K562 (cell line): ENCODE measurements around the gene CHRNB4. TPM values are rescaled to one million over a fixed set of nuclear protein-coding genes. Genes with fewer than 3 reads are reported as not detected.

Source experiments
- ATAC-seq: fragments of 200-7000 bp; cut with Tn5 transposase; 3 replicates; pipeline ENCODE4 v1.9.1; 2020; ENCODE audit warnings: moderate library complexity
- BruUV-seq: library from RNA; stranded (reverse); fragments of 400-500 nt; replicated peaks from 2 replicates; lab custom pipeline; 2021; lab: Mats Ljungman, UMichigan
- CTCF ChIA-PET: fragments of 300-600 bp; formaldehyde crosslinking; extraction: SDS; loops from one replicate; lab custom pipeline; 2021; ENCODE audit warnings: low intra/inter-chr PET ratio; lab: Yijun Ruan, JAX
- POLR2A ChIA-PET: fragments of 300-600, 350-650 bp; sonication (Branson Sonifier 250); formaldehyde crosslinking; extraction: SDS; loops from one replicate; lab custom pipeline; 2021; ENCODE audit warnings: antibody characterized with exemption, inconsistent platforms; lab: Yijun Ruan, JAX
- DNase-seq, 4 experiments: peaks; one replicate each; pipeline versions ENCODE4 v3.0.0 to v3.0.0-alpha.2; 2011 to 2018; ENCODE audit warnings: low spot score in 3 of 4, mixed read lengths in 3 of 4; ENCODE audit errors: extremely low read depth in 1 of 4
- FAIRE-seq: peaks from 2 replicates; lab custom pipeline; 2011; peaks lifted over from hg19 to GRCh38; lab: Jason Lieb, UNC
- H2AFZ ChIP-seq: 2 replicates; pipeline ENCODE4 v1.6.0; 2011; ENCODE audit warnings: low read depth, low read length, control low read depth, inconsistent platforms
- H3K27ac ChIP-seq: fragments of 200-600 bp; 3 replicates; pipeline ENCODE4 v1.8.0; 2011; ENCODE audit warnings: low read depth, mild to moderate bottlenecking, control low read depth, inconsistent platforms, low read length, moderate library complexity, mixed read lengths; ENCODE audit errors: extremely low read depth
- H3K27me3 ChIP-seq, 2 experiments: fragments of 300-600 bp in 1 of 2; 2 replicates in 1 of 2; 3 replicates in 1 of 2; pipeline versions ENCODE4 v1.6.0 to v1.8.0; 2011; ENCODE audit warnings: inconsistent platforms in 2 of 2, low read length in 2 of 2, mild to moderate bottlenecking in 1 of 2, mixed read lengths in 1 of 2, moderate library complexity in 1 of 2; ENCODE audit not compliant: control insufficient read depth in 2 of 2, insufficient read depth in 2 of 2
- H3K36me3 ChIP-seq: fragments of 300-600 bp; 3 replicates; pipeline ENCODE4 v1.8.0; 2011; ENCODE audit warnings: mild to moderate bottlenecking, low read length, inconsistent platforms; ENCODE audit not compliant: control insufficient read depth, insufficient read depth
- H3K4me1 ChIP-seq, 2 experiments: fragments of 200-600 bp in 1 of 2; replicated peaks in 1 of 2; 2 replicates in 1 of 2; 3 replicates in 1 of 2; pipeline versions ENCODE4 v1.5.1 to v1.8.0; 2011; ENCODE audit warnings: inconsistent platforms in 2 of 2, low read length in 2 of 2, mild to moderate bottlenecking in 1 of 2, mixed read lengths in 1 of 2, moderate library complexity in 1 of 2; ENCODE audit not compliant: control insufficient read depth in 2 of 2, insufficient read depth in 2 of 2
- H3K4me2 ChIP-seq: 2 replicates; pipeline ENCODE4 v1.6.1; 2011; ENCODE audit warnings: low read length, control low read depth, inconsistent platforms, mixed read lengths; ENCODE audit not compliant: insufficient read depth
- H3K4me3 ChIP-seq: fragments of 200-600 bp; sonication (generic), shearing (Covaris generic); 2 replicates; pipeline ENCODE4 v1.5.1; 2016; ENCODE audit warnings: control low read depth, inconsistent platforms
- H3K79me2 ChIP-seq: fragments of 200-600 bp; 3 replicates; pipeline ENCODE4 v1.8.0; 2011; ENCODE audit warnings: low read length, inconsistent platforms; ENCODE audit not compliant: control insufficient read depth, insufficient read depth
- H3K9ac ChIP-seq, 2 experiments: 2 replicates each; pipeline versions ENCODE4 v1.6.0 to v1.6.1; 2011; ENCODE audit warnings: low read depth in 2 of 2, low read length in 2 of 2, control low read depth in 1 of 2, inconsistent platforms in 1 of 2, mild to moderate bottlenecking in 1 of 2, mixed read lengths in 1 of 2; ENCODE audit not compliant: insufficient read depth in 1 of 2
- H3K9me1 ChIP-seq: one replicate; pipeline ENCODE4 v1.6.0; 2011; ENCODE audit warnings: inconsistent platforms, mild to moderate bottlenecking, low read length, moderate library complexity; ENCODE audit not compliant: control insufficient read depth, insufficient read depth
- H3K9me3 ChIP-seq: replicated peaks from 2 replicates; pipeline ENCODE4 v1.5.1; 2011; ENCODE audit warnings: low read depth, low read length, inconsistent platforms; ENCODE audit not compliant: control insufficient read depth, insufficient read depth
- H4K20me1 ChIP-seq: replicated peaks from 2 replicates; pipeline ENCODE4 v1.6.1; 2011; ENCODE audit warnings: low read length, inconsistent platforms, mixed read lengths; ENCODE audit not compliant: control insufficient read depth, insufficient read depth
- ELF4 ChIP-seq: fragments of 450-650 bp; formaldehyde crosslinking; IDR thresholded peaks from 2 replicates; pipeline ENCODE4 v1.4.0; 2022; ENCODE audit warnings: missing genetic modification characterization
- MYC ChIP-seq, 2 experiments: fragments of 250-450 bp in 1 of 2; sonication (Bioruptor Pico) in 1 of 2; IDR thresholded peaks; 2 replicates each; pipeline versions ENCODE4 v1.5.1 to v1.6.1; 2012 to 2021; ENCODE audit warnings: low read depth in 2 of 2, borderline replicate concordance in 1 of 2, improper control_type of control experiment in 1 of 2, low read length in 1 of 2, mild to moderate bottlenecking in 1 of 2, moderate library complexity in 1 of 2
- NFRKB ChIP-seq: fragments of 450-650 bp; IDR thresholded peaks from 2 replicates; pipeline ENCODE4 v1.6.1; 2016; ENCODE audit warnings: low read depth
- POLR2B ChIP-seq: fragments of 450-650 bp; IDR thresholded peaks from 2 replicates; pipeline ENCODE4 v1.6.1; 2018; ENCODE audit warnings: low read depth; ENCODE audit not compliant: partially characterized antibody
- POLR3A ChIP-seq: IDR thresholded peaks from 2 replicates; pipeline ENCODE4 v1.6.1; 2011; ENCODE audit warnings: borderline replicate concordance, mild to moderate bottlenecking, moderate library complexity; ENCODE audit not compliant: insufficient read length, insufficient read depth; ENCODE audit errors: extremely low read depth
- RBFOX2 ChIP-seq: fragments of 200-400 bp; formaldehyde crosslinking; IDR thresholded peaks from 2 replicates; pipeline ENCODE4 v1.6.1; 2017; ENCODE audit warnings: low read depth, mild to moderate bottlenecking, low read length, moderate library complexity
- SIN3B ChIP-seq: fragments of 450-650 bp; IDR thresholded peaks from 2 replicates; pipeline ENCODE4 v1.6.1; 2017; ENCODE audit warnings: low read depth, mild to moderate bottlenecking, moderate library complexity
- ZEB2 ChIP-seq: fragments of 450-650 bp; IDR thresholded peaks from 2 replicates; pipeline ENCODE4 v1.6.1; 2016
- ZNF780A ChIP-seq: fragments of 250-450 bp; sonication (Bioruptor Pico); IDR thresholded peaks from 2 replicates; pipeline ENCODE4 v1.5.0; 2021; ENCODE audit warnings: mild to moderate bottlenecking
- WGBS: fragments of 100-300 bp; shearing (Covaris generic); methylation state at CpG from one replicate; pipeline ENCODE4 v1.1.6; 2016; ENCODE audit warnings: low coverage, mixed read lengths; ENCODE audit not compliant: insufficient coverage; ENCODE audit errors: missing lambda C conversion rate; 5-methylcytosine and 5-hydroxymethylcytosine counted together
- in situ Hi-C: fragments of 300-500 bp; cut with MboI; formaldehyde crosslinking; loops from 4 replicates; pipeline ENCODE4 v1.15.0; 2018; ENCODE audit warnings: inconsistent platforms, mixed read lengths
- intact Hi-C: fragments of 100-400 bp; cut with micrococcal nuclease; formaldehyde crosslinking; loops from 2 replicates; pipeline ENCODE4 v1.14.2; 2022
- polyA plus RNA-seq, 8 experiments: library from polyadenylated mRNA; depleted of rRNA in 4 of 8; stranded (reverse) in 5 of 8; unstranded in 3 of 8; fragments of >200 nt; fragmentation: Nextera tagmentation in 2 of 8; fragmentation: Illumina TruSeq in 1 of 8; extraction: Ambion mirVana in 2 of 8; extraction: Trizol in 1 of 8; gene quantifications; 2 replicates each; pipeline versions ENCODE4 v1.2.1 to v1.2.3, GENCODE V29; 2011 to 2014; ENCODE audit warnings: inconsistent platforms in 1 of 8, missing spikeins in 1 of 8
- total RNA-seq, 7 experiments: library from RNA; depleted of rRNA in 6 of 7; stranded (reverse); fragments of >200 nt in 6 of 7; fragmentation: Illumina TruSeq in 2 of 7; extraction: Trizol in 2 of 7; gene quantifications; 2 replicates each; pipeline versions ENCODE4 v1.2.1 to v1.2.3, GENCODE V29; 2011 to 2021; ENCODE audit warnings: low replicate concordance in 1 of 7
- TF ChIP-seq, protein P1 (sequence below), 2 experiments: fragments of 450-650 bp; IDR thresholded peaks; 2 replicates each; pipeline ENCODE4 v1.6.1; 2016; ENCODE audit warnings: mild to moderate bottlenecking in 2 of 2, borderline replicate concordance in 1 of 2, low read depth in 1 of 2, moderate library complexity in 1 of 2
- TF ChIP-seq, protein P2 (sequence below): sonication (generic); formaldehyde crosslinking; IDR thresholded peaks from 2 replicates; pipeline ENCODE4 v1.8.0; 2023; ENCODE audit warnings: mild to moderate bottlenecking, missing genetic modification reagents

The CHRNB4 gene
- total and polyA plus RNA-seq, 9 of the 15 experiments (the other 6 are each of a cell fraction or from before 2014, with no cell fraction given), result 0.08 to 0.18 TPM; not detected in 7

DNA sequence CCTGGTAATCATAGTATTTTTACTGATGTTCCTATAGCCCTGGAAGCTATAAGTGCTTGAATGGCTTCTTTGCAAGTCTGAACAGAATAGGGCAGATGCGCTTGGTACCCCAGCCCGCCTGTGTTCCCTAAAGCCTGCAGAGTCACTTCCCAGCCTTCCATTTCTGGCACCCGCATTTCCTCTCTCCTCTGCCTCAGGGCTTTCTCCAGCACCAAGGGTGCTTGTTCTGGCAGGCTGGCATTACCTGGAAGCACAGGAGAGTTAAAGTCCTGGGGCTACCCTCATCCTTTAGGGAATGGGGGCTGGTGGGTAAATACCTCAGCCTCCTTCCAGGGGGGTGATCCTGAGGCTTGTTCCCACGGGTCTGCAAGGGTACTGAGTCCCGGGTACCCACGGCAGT, 12.8 kb downstream of the CHRNB4 start (continued):
- no peak for TF ChIP-seq ZEB2

DNA sequence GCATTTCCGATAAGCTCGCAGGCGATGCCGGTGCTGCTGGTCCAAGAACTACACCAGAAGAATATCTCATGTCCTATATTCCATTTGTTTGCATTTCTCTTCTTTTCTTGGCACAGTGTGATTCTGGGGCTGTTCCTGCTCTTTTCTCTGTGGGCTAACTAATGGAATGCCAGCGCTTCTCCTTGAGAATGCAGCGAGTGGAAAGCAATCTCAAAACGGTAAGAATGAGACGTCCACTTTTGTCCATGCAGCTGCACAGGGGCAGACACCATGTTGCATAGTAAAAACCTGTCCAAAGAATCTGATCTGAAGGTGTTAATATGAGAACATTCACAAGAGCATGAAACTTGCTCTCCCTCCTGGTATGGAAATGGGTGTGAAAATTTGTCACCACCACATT, 13.7 kb downstream of the CHRNB4 start:
- no peaks in the 10 kb centered on the region for H3K9me3 ChIP-seq
- no TSS peak for BruUV-seq
- DNase-seq (no peak), FAIRE-seq (no peak), ATAC-seq (no peak)
- no peak overlapping the region for H3K4me2 ChIP-seq
- H3K4me3 ChIP-seq, result no peak overlapping the region
- 0% methylated on average over 8 of the region's 8 CpGs for WGBS
- no peaks in the 10 kb centered on the region for H3K4me1 ChIP-seq
- no peaks in the 10 kb centered on the region for H3K9me1 ChIP-seq
- ChIA-PET CTCF (no interaction called here), POLR2A (no interaction called here)
- H3K27ac ChIP-seq, result no peak overlapping the region
- peaks cover 41 to 66% of the 10 kb centered on the region in 2 experiments for H3K27me3 ChIP-seq
- no peak overlapping the region for H2AFZ ChIP-seq
- TF ChIP-seq POLR3A, result no peak
- TF ChIP-seq ZNF780A (CRISPR knock-in tag), result no peak
- no peak for TF ChIP-seq POLR2B
- no peak for TF ChIP-seq MYC (IDR thresholded peaks at IDR 0.05; ENCODE audit: low read depth, low read length)
- no peak for TF ChIP-seq MYC (CRISPR knock-in tag; IDR thresholded peaks at IDR 0.05; ENCODE audit: borderline replicate concordance, low read depth)
- TF ChIP-seq, protein P1, sequence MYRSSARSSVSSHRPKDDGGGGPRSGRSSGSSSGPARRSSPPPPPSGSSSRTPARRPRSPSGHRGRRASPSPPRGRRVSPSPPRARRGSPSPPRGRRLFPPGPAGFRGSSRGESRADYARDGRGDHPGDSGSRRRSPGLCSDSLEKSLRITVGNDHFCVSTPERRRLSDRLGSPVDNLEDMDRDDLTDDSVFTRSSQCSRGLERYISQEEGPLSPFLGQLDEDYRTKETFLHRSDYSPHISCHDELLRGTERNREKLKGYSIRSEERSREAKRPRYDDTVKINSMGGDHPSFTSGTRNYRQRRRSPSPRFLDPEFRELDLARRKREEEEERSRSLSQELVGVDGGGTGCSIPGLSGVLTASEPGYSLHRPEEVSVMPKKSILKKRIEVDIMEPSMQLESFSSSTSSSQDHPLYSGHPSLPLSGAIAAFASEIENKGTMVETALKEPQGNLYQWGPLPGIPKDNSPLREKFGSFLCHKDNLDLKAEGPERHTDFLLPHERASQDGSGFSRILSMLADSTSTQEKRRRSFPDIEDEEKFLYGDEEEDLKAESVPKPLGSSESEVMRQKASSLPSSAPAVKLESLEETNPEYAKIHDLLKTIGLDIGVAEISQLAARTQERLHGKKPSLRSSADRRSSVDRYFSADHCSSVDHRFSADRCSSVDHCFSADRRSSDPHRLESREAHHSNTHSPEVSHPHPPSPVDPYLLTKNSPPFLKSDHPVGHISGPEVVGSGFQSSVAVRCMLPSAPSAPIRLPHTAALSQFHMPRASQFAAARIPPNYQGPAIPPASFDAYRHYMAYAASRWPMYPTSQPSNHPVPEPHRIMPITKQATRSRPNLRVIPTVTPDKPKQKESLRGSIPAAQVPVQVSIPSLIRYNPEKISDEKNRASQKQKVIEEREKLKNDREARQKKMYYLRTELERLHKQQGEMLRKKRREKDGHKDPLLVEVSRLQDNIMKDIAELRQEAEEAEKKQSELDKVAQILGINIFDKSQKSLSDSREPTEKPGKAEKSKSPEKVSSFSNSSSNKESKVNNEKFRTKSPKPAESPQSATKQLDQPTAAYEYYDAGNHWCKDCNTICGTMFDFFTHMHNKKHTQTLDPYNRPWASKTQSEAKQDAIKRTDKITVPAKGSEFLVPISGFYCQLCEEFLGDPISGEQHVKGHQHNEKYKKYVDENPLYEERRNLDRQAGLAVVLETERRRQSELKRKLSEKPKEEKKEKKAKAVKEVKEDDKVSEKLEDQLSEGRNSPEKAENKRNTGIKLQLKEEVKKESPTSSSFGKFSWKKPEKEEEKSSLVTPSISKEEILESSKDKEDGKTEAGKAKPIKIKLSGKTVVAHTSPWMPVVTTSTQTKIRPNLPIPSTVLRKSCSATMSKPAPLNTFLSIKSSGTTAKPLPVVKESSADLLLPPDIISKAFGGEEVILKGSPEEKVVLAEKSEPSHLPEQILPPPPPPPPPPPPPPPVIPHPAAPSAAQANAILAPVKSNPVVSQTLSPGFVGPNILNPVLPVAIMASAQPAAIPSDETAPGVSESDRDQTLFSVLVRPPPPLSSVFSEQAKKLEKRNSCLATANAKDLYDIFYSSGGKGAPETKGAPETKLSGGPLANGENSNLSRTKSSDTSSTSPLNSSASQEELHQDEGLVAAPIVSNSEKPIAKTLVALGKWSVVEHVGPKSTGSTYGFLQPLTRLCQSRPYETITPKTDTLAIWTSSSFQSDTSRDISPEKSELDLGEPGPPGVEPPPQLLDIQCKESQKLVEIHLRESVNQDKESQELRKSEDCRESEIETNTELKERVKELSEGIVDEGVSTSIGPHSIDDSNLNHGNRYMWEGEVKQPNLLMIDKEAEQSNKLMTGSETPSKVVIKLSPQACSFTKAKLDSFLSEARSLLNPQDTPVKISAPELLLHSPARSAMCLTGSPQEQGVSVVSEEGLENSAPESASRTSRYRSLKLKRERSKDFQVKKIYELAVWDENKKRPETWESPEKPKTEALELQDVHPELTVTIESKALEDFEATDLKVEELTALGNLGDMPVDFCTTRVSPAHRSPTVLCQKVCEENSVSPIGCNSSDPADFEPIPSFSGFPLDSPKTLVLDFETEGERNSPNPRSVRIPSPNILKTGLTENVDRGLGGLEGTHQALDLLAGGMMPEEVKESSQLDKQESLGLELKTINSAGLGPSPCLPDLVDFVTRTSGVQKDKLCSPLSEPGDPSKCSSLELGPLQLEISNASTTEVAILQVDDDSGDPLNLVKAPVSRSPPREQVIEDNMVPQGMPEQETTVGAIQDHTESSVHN (IDR thresholded peaks at IDR 0.05; ENCODE audit: borderline replicate concordance in 1 of 2, low read depth in 1 of 2), result no peak
- no peak for TF ChIP-seq ELF4 (CRISPR knock-in tag)
- TF ChIP-seq, protein P2, sequence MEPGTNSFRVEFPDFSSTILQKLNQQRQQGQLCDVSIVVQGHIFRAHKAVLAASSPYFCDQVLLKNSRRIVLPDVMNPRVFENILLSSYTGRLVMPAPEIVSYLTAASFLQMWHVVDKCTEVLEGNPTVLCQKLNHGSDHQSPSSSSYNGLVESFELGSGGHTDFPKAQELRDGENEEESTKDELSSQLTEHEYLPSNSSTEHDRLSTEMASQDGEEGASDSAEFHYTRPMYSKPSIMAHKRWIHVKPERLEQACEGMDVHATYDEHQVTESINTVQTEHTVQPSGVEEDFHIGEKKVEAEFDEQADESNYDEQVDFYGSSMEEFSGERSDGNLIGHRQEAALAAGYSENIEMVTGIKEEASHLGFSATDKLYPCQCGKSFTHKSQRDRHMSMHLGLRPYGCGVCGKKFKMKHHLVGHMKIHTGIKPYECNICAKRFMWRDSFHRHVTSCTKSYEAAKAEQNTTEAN (CRISPR knock-in tag), result no peak
- TF ChIP-seq RBFOX2, result no peak
- no peak for TF ChIP-seq SIN3B
- TF ChIP-seq NFRKB, result no peak
- H3K36me3 ChIP-seq, result no peaks in the 10 kb centered on the region
- no peak overlapping the region for H3K9ac ChIP-seq
- H4K20me1 ChIP-seq, result peaks cover 5% of the 10 kb centered on the region; the same call in 1 of the 2 replicates
- intact Hi-C loops (no loop called here), in situ Hi-C loops (no loop called here)
- no peaks in the 10 kb centered on the region for H3K79me2 ChIP-seq
